Islet precursor cell (in vitro differentiated cells): Measurements from ENCODE around the gene MYRIP.
A peak's percentile ranks its signal among the peaks of the same experiment; 100 is the strongest.
"Not testable (repeated sequence)": the region's sequence is repeated elsewhere in the genome, so short reads cannot be mapped to it uniquely, and the experiment has no call there.

Source experiments
- DNase-seq: peaks from one replicate; pipeline ENCODE4 v3.0.0-alpha.2; 2018

The MYRIP gene

GRCh38 chr3:39809181-39809994 lies at the start of gene MYRIP:
Gene MYRIP, plus strand, starts transcription at chr3:39809609. Its CDS starts 91,208 bp downstream, at chr3:39900817.
- peak; percentile 84 for DNase-seq

GRCh38 chr3:39760325-39760724 lies 49.1 kb upstream of the MYRIP start:
- DNase-seq, result no peak

GRCh38 chr3:39762537-39763070 lies 46.8 kb upstream of the MYRIP start:
- DNase-seq, result no peak

GRCh38 chr3:39763390-39763789 lies 46.0 kb upstream of the MYRIP start:
- DNase-seq, result no peak

GRCh38 chr3:39765575-39765974 lies 43.8 kb upstream of the MYRIP start:
- DNase-seq, result no peak

- no peak for DNase-seq
Observed at GRCh38 chr3:39766433-39766832, 43.0 kb upstream of the MYRIP start.

- DNase-seq, result not testable (repeated sequence)
Observed at GRCh38 chr3:39766909-39767308, 42.5 kb upstream of the MYRIP start.

GRCh38 chr3:39778168-39778567 lies 31.2 kb upstream of the MYRIP start:
- DNase-seq, result not testable (repeated sequence)

- DNase-seq, result no peak
Observed at GRCh38 chr3:39779511-39780230, 29.7 kb upstream of the MYRIP start.

GRCh38 chr3:39780352-39780751 lies 29.1 kb upstream of the MYRIP start:
- DNase-seq, result no peak

- DNase-seq, result no peak
Observed at GRCh38 chr3:39781025-39781424, 28.4 kb upstream of the MYRIP start.

GRCh38 chr3:39781632-39782031 lies 27.8 kb upstream of the MYRIP start:
- DNase-seq, result no peak

- no peak for DNase-seq
Observed at GRCh38 chr3:39783680-39784079, 25.7 kb upstream of the MYRIP start.

- DNase-seq, result no peak
Observed at GRCh38 chr3:39784922-39785321, 24.5 kb upstream of the MYRIP start.

- no peak for DNase-seq
Observed at GRCh38 chr3:39788128-39788883, 21.1 kb upstream of the MYRIP start.

- DNase-seq, result no peak
Observed at GRCh38 chr3:39791603-39792002, 17.8 kb upstream of the MYRIP start.

GRCh38 chr3:39794880-39795279 lies 14.5 kb upstream of the MYRIP start:
- DNase-seq, result no peak

- no peak for DNase-seq
Observed at GRCh38 chr3:39801216-39801615, 8.2 kb upstream of the MYRIP start.

GRCh38 chr3:39802486-39802885 lies 6.9 kb upstream of the MYRIP start:
- not testable (repeated sequence) for DNase-seq

- no peak for DNase-seq
Observed at GRCh38 chr3:39803956-39804355, 5.5 kb upstream of the MYRIP start.

- no peak for DNase-seq
Observed at GRCh38 chr3:39804951-39805350, 4.5 kb upstream of the MYRIP start.

GRCh38 chr3:39805650-39806049 lies 3.8 kb upstream of the MYRIP start:
- no peak for DNase-seq

- DNase-seq, result no peak
Observed at GRCh38 chr3:39806820-39807219, 2.6 kb upstream of the MYRIP start.
